Hepatic stellate cell (primary cell): ENCODE measurements around the gene ARID2.

Source experiments
- DNase-seq: peaks from one replicate; pipeline ENCODE4 v3.0.0; 2011; ENCODE audit warnings: low spot score

Gene ARID2

GRCh38 chr12:45720069-45720468 lies 9.4 kb upstream of the ARID2 start:
- no peak for DNase-seq

- DNase-seq = no peak
These were observed 8.1 kb upstream of the ARID2 start for GRCh38 chr12:45721369-45721768.

- no peak for DNase-seq
These were observed 7.6 kb upstream of the ARID2 start for GRCh38 chr12:45721954-45722353.

GRCh38 chr12:45725631-45726602 lies 3.6 kb upstream of the ARID2 start:
- DNase-seq = peak; percentile 35

GRCh38 chr12:45726603-45727300 lies 2.8 kb upstream of the ARID2 start:
- peak; percentile 48 for DNase-seq

GRCh38 chr12:45727301-45727979 lies 2.1 kb upstream of the ARID2 start:
- DNase-seq = peak; percentile 92

GRCh38 chr12:45727980-45728629 lies 1.4 kb upstream of the ARID2 start:
- no peak for DNase-seq

- peak; percentile 84 for DNase-seq
These were observed 775 bp upstream of the ARID2 start for GRCh38 chr12:45728630-45729232.

GRCh38 chr12:45730084-45730347 lies 510 bp downstream of the ARID2 start:
- no peak for DNase-seq

- peak; percentile 14 for DNase-seq
These were observed 1.1 kb downstream of the ARID2 start for GRCh38 chr12:45730348-45731189.

- no peak for DNase-seq
These were observed 1.8 kb downstream of the ARID2 start for GRCh38 chr12:45731190-45731775.

GRCh38 chr12:45732250-45732649 lies 2.7 kb downstream of the ARID2 start:
- no peak for DNase-seq

- DNase-seq = no peak
These were observed 3.4 kb downstream of the ARID2 start for GRCh38 chr12:45732936-45733335.

- DNase-seq = no peak
These were observed 8.1 kb downstream of the ARID2 start for GRCh38 chr12:45737638-45738037.

GRCh38 chr12:45742590-45742989 lies 13.1 kb downstream of the ARID2 start:
- DNase-seq = no peak

GRCh38 chr12:45743247-45743646 lies 13.7 kb downstream of the ARID2 start:
- DNase-seq = no peak

GRCh38 chr12:45745861-45746277 lies 16.4 kb downstream of the ARID2 start:
- DNase-seq = peak; percentile 16

- no peak for DNase-seq
These were observed 27.2 kb downstream of the ARID2 start for GRCh38 chr12:45756666-45757065.

- DNase-seq = no peak
These were observed 27.7 kb downstream of the ARID2 start for GRCh38 chr12:45757172-45757571.

- no peak for DNase-seq
These were observed 30.8 kb downstream of the ARID2 start for GRCh38 chr12:45760333-45760732.
